Stimulated activated CD8-positive, alpha-beta memory T cell treated with anti-CD3 and anti-CD28 coated beads, Interleukin-12 subunit alpha, Interleukin-12 subunit beta, amount 100 ng/mL, for 1 hour (primary cell): ENCODE results near the gene SERPINB4.

Experiments
- DNase-seq: peaks from one replicate; pipeline ENCODE4 v3.0.0-alpha.2; 2020; ENCODE audit warnings: low read depth

Gene SERPINB4

GRCh38 chr18:63626431-63626830 lies 17.6 kb downstream of the SERPINB4 start:
- no peak for DNase-seq

- no peak for DNase-seq
Measured at GRCh38 chr18:63624863-63625262, 19.2 kb downstream of the SERPINB4 start.

DNA sequence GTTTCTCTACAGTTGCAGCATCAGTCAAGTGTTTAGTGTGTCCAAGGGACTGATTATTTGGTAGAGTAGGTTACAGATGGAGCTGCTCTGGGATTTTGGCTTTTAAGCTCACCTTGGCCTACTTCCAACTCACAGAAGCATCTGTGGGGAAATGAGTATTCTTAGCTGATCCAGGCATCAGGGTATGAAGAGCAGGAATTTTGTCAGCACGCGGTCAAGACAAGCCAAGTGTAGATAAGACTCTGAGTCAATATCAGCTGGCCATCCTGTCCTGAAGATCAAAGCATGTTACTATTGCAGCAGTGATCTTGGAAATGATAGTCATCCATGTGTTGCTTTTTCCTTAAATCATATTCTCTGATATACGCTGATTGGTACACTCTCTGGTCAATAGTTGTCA lies 24.4 kb downstream of the SERPINB4 start:
- DNase-seq = no peak

DNA sequence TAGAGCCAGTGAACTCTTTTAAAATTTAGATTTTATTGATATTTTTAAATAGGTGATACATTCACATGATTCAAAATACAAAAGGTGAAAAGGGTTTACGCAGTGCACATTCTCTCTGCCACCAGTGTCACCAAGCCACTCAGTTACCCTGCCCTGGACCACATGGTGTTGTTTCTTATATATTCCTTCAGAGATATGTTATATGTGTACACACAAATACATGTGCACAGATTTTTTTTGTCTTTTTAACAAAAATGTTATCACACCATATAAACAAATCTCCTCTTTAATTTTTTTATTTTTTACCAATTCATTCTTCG lies 26.2 kb downstream of the SERPINB4 start:
- DNase-seq = no peak

GRCh38 chr18:63617049-63617914 lies 26.8 kb downstream of the SERPINB4 start:
- DNase-seq = no peak

DNA sequence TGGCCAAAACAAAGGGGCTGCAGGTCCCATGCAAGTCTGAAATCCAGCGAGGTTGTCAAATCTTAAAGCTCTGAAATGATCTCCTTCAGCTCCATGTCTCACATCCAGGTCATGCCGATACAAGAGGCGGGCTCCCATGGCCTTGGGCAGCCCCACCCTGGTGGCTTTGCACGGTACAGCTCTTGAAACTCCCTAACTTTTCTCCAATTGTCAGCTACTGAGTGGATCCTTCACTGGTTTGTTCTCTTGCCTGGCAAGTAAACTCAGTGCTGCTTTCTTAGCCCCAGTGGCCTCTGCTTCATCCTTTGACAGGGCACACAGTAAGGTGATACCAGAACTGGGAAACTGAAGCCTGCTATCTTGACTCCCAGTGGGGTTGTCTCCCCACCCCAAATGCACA lies 30.6 kb downstream of the SERPINB4 start:
- DNase-seq = no peak

DNA sequence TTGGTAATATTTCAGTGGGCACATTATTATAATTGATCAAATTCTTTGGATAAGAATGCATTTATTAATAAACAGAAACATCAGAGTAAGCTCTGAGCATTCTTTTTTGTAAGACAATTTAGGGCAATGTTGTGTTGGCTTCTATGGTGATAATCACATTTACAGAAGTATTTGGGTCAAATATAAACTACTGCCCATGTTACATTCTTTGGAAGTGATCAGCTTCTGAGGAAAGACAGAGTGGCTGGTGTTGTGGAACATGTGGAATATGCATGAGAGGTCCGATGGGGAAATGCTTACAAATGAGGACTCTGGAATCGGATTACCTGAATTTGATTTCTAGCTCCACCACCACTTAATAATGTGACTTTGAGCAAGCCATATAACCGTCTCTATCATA lies 37.5 kb downstream of the SERPINB4 start:
- DNase-seq = no peak

DNA sequence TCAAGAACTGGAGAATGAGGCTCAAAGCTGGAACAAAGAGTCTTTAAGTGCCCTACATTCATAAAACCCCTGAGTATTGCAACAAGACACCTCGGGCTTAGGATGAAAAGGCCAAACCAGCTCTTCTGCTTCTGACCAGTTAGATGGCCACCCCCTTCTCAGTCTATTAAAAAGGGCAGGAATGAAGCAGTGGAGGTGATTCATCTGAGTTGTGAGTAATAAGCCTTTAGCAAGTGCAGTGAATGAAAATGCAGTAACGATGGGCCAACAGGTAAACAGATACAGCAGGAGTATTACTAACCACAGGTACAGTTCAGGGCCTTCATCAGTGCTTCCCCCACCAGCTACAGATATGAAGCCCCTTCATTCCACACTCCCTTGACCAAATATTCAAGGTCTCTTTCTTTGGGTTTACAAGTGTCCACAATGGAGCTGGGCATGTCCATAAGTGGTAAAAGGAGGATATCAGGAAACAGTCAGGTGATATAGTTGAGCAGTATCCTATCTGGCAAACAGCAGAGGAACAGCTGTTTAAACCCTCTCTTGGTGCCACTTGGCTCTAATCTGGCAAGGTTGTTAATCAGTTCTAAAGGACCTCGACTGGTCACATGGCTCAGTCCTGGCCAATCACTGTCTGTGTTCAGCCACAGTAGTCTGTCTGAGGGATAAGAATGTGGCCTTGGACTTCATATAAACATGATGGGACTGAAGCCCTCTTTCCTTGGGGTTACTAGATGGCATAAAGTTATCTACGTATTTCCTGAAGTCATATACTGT lies 39.1 kb downstream of the SERPINB4 start:
- DNase-seq = no peak

DNA sequence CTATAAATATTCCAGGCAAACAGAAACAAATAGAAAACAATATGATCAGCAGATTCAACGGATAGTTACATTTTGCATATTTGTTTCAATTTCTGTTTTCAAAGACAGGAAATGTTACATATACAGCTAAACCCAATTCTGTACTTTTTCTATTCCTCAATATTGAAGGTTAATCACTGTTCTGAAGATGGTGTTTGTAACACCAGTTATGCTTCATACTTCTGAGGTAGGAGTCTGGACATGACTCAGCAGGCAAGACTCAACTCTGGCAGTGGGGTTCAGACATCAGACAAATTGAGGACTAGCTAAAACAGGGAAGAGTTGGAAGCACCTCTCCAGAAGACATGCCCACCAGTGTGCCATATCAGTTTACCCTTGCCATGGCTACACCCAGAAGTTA lies 40.3 kb downstream of the SERPINB4 start:
- DNase-seq = no peak

- DNase-seq = no peak
Measured at GRCh38 chr18:63603355-63603754, 40.7 kb downstream of the SERPINB4 start.

- DNase-seq = no peak
Measured at GRCh38 chr18:63596964-63597363, 47.1 kb downstream of the SERPINB4 start.

GRCh38 chr18:63592471-63592870 lies 51.6 kb downstream of the SERPINB4 start:
- DNase-seq = no peak

DNA sequence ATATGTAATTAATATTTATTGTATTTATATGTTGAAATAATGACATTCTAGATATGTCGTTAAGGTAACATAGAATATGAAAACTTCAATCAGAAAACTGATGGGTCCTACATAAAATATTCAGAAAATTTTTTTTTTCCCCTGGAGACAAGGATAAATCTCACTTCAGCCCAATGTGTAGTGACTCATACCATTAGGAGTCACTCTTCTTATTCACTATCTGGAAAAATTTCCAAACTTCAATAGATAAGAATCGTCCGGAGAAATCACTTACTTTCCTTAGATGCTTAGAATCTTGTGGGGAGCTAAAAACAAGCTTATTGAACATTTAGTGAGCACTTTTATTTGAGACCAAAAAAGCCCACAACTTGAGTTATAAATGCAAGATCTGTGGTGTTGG lies 52.3 kb downstream of the SERPINB4 start:
- no peak for DNase-seq

DNA sequence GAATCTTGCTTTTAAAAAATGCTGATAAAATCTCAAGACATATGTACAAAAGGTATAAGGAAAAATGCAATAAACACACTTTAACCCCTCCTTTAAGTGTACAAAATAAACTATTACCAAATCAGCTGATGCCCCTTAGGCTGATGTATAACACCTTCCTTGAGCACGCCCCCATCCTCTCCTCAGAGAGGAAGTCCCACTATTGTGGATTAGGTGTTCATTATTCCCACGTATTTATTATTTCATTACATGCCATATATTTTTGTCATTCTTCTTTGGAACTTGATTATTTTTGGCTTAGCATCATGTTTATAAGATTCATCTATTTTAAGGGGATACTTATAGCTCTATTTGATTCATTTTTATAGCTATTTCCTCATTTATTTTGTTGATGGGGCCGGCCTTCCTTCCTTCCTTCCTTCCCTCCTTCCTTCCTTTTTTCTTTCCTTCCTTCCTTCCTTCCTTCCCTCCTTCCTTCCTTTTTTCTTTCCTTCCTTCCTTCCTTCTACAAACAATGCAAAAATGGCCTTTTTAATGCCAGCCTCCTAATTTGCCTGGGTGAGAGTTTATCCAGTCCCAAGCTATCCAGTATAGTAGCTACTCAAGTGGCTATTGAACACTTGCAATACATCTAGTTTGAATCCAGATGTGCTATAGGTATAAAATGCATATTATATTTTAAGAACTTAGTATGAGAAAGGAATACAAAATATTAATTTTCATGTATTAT lies 52.9 kb downstream of the SERPINB4 start:
- DNase-seq = no peak

DNA sequence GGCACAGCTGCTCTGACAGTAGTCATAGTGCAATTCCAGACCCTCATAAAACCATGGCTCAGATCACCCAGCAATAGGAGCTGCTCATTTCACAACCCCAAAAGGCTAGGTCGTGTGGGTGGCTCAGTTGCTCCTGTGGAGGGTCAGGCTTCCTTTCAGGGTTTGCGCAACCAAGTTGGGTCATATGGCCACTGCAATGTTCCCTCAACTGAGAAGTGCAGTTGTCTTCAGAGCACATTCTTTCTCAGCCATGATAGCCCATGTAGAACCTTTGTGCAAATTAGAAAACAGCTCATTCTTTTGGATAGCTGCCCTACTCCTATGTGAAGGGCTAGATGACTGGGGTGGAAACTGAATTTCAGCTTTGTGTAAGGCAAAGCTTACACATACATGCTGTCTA lies 53.7 kb downstream of the SERPINB4 start:
- no peak for DNase-seq

GRCh38 chr18:63588909-63589308 lies 55.1 kb downstream of the SERPINB4 start:
- DNase-seq = no peak
